ENCODE data around the gene KRT78. TPM values are rescaled to one million over a fixed set of nuclear protein-coding genes. Genes with fewer than 3 reads are reported as not detected.

The KRT78 gene
- total RNA-seq, 2 donors from 2014 or later: not detected

- no peaks in the 10 kb centered on the region for H3K36me3 ChIP-seq (ENCODE audit: control insufficient read depth, insufficient read depth, low read length)
- WGBS, 2 experiments (ENCODE audit: insufficient coverage in 1 of 2, insufficient read length in 1 of 2): 75 to 89% methylated on average over 5 to 16 of the region's 16 CpGs
- no peaks in the 10 kb centered on the region for H3K27me3 ChIP-seq (ENCODE audit: control insufficient read depth, insufficient read depth, low read length, poor library complexity, severe bottlenecking)
- no peaks in the 10 kb centered on the region for H3K9me3 ChIP-seq (ENCODE audit: control insufficient read depth, low read length)
- Mint-ChIP-seq H3K27me3 (ENCODE audit: insufficient read depth) (peaks cover 5% of the 10 kb centered on the region), H3K4me3 (no peak overlapping the region), H3K9me3 (no peaks in the 10 kb centered on the region), H3K27ac (no peak overlapping the region), H3K4me1 (peaks cover 13% of the 10 kb centered on the region), H3K36me3 (ENCODE audit: low read depth) (no peaks in the 10 kb centered on the region)
- no peak for DNase-seq
- no peak overlapping the region for H3K4me3 ChIP-seq (ENCODE audit: low read length)
- no peak overlapping the region for H3K27ac ChIP-seq (ENCODE audit: low read depth, low read length)
- no peak overlapping the region for H3K9ac ChIP-seq (ENCODE audit: extremely low read depth, low read length, poor library complexity, severe bottlenecking)
- no peak for TF ChIP-seq CTCF (conservative IDR thresholded peaks at IDR 0.05)
- H3K4me1 ChIP-seq (ENCODE audit: control insufficient read depth, insufficient read depth, low read length): peaks cover 7% of the 10 kb centered on the region
Observed at GRCh38 chr12:52822771-52823510, 25.9 kb downstream of the KRT78 start.

- H3K4me1 Mint-ChIP-seq: peaks cover 8% of the 10 kb centered on the region
- no peak overlapping the region for H3K27ac Mint-ChIP-seq
Observed at GRCh38 chr12:52821826-52822660, 26.8 kb downstream of the KRT78 start.

More at GRCh38 chr12:52821826-52822660, 26.8 kb downstream of the KRT78 start:
- Histone ChIP-seq H3K27me3 (ENCODE audit: control insufficient read depth, insufficient read depth, low read length, poor library complexity, severe bottlenecking) (no peaks in the 10 kb centered on the region), H3K4me3 (ENCODE audit: low read length) (no peak overlapping the region), H3K4me1 (ENCODE audit: control insufficient read depth, insufficient read depth, low read length) (peaks cover 7% of the 10 kb centered on the region), H3K9ac (ENCODE audit: extremely low read depth, low read length, poor library complexity, severe bottlenecking) (no peak overlapping the region), H3K36me3 (ENCODE audit: control insufficient read depth, insufficient read depth, low read length) (no peaks in the 10 kb centered on the region), H3K9me3 (ENCODE audit: control insufficient read depth, low read length) (no peaks in the 10 kb centered on the region), H3K27ac (ENCODE audit: low read depth, low read length) (no peak overlapping the region)
- Mint-ChIP-seq H3K4me3 (no peak overlapping the region), H3K27me3 (ENCODE audit: insufficient read depth) (peaks cover 5% of the 10 kb centered on the region), H3K9me3 (no peaks in the 10 kb centered on the region), H3K36me3 (ENCODE audit: low read depth) (no peaks in the 10 kb centered on the region)
- 88 to 93% methylated on average over 4 to 10 of the region's 10 CpGs for WGBS, 2 experiments (ENCODE audit: insufficient coverage in 1 of 2, insufficient read length in 1 of 2)
- TF ChIP-seq CTCF (conservative IDR thresholded peaks at IDR 0.05): no peak
- DNase-seq: no peak

All from endodermal cell (in vitro differentiated cells).